GM21360 (cell line): ENCODE results near the gene NDRG2.
A peak's percentile ranks its signal among the peaks of the same experiment; 100 is the strongest.

Experiments
- ATAC-seq: cut with Tn5 transposase; IDR thresholded peaks from one replicate; pipeline ENCODE4 v1.9.1; 2021; ENCODE audit warnings: mild to moderate bottlenecking, moderate library complexity; ENCODE audit not compliant: unreplicated experiment

Gene NDRG2

GRCh38 chr14:21024585-21025370 lies at the start of gene NDRG2:
Gene NDRG2 (minus strand): TSS chr14:21025061. CDS start chr14:21023315, 1,746 bp downstream.
- no peak for ATAC-seq

- no peak for ATAC-seq
Observed at GRCh38 chr14:21073921-21074320, 49.1 kb upstream of the NDRG2 start.

GRCh38 chr14:21072781-21073339 lies 48.0 kb upstream of the NDRG2 start:
- no peak for ATAC-seq

- ATAC-seq = no peak
Observed at GRCh38 chr14:21072031-21072473, 47.2 kb upstream of the NDRG2 start.

GRCh38 chr14:21071225-21072030 lies 46.6 kb upstream of the NDRG2 start:
- peak; percentile 76 for ATAC-seq

- ATAC-seq = no peak
Observed at GRCh38 chr14:21070610-21071224, 45.9 kb upstream of the NDRG2 start.

- no peak for ATAC-seq
Observed at GRCh38 chr14:21070083-21070609, 45.3 kb upstream of the NDRG2 start, which contains the start of gene ARHGEF40. Gene ARHGEF40 (plus strand): TSS chr14:21070304. CDS start chr14:21070397, 93 bp downstream.

GRCh38 chr14:21069388-21070082 lies 44.7 kb upstream of the NDRG2 start:
- no peak for ATAC-seq

- ATAC-seq = no peak
Observed at GRCh38 chr14:21068521-21069387, 43.9 kb upstream of the NDRG2 start.

- no peak for ATAC-seq
Observed at GRCh38 chr14:21066882-21067502, 42.1 kb upstream of the NDRG2 start.

- no peak for ATAC-seq
Observed at GRCh38 chr14:21063479-21063878, 38.6 kb upstream of the NDRG2 start.

- no peak for ATAC-seq
Observed at GRCh38 chr14:21061347-21061668, 36.4 kb upstream of the NDRG2 start.

GRCh38 chr14:21060614-21061346 lies 35.9 kb upstream of the NDRG2 start:
- no peak for ATAC-seq

- ATAC-seq = no peak
Observed at GRCh38 chr14:21059842-21060613, 35.2 kb upstream of the NDRG2 start.

- ATAC-seq = no peak
Observed at GRCh38 chr14:21058903-21059302, 34.0 kb upstream of the NDRG2 start.

GRCh38 chr14:21057803-21058675 lies 33.2 kb upstream of the NDRG2 start, which contains the start of gene RNASE8:
Gene RNASE8 (plus strand): TSS chr14:21057822. CDS start chr14:21057893, 71 bp downstream.
- no peak for ATAC-seq
